ENCODE data around the gene BICD1. TPM values are rescaled to one million over a fixed set of nuclear protein-coding genes. Genes with fewer than 3 reads are reported as not detected.

Gene BICD1
- total and polyA plus RNA-seq, 2 experiments from 2014 or later = 59.3 to 83.6 TPM

- H3K36me3 ChIP-seq (ENCODE audit: insufficient read depth) = no peaks in the 10 kb centered on the region
- no peaks in the 10 kb centered on the region for H3K9me2 ChIP-seq (ENCODE audit: insufficient read depth)
- H4K20me1 ChIP-seq (replicated peaks; ENCODE audit: insufficient read depth) = no peaks in the 10 kb centered on the region; the same call in none of the 2 replicates
- Mint-ChIP-seq H3K36me3 (ENCODE audit: low read depth) (peaks cover 29% of the 10 kb centered on the region), H3K4me3 (peak overlapping the region; percentile 99), H3K27ac (no peak overlapping the region; the same call in 1 of the 2 replicates), H3K4me1 (peaks cover 33% of the 10 kb centered on the region), H3K27me3 (ENCODE audit: insufficient read depth, low read depth, poor library complexity) (peaks cover 6% of the 10 kb centered on the region), H3K9me3 (peaks cover 2% of the 10 kb centered on the region; the same call in 2 of the 3 replicates)
- H3K4me2 ChIP-seq = peak overlapping the region; percentile 96
- TF ChIP-seq ZNF331 (CRISPR knock-in tag; IDR thresholded peaks at IDR 0.05; ENCODE audit: low read depth) = no peak
- TF ChIP-seq EZH2 (IDR thresholded peaks at IDR 0.05; ENCODE audit: low read depth, unreplicated experiment) = no peak
- no peak for TF ChIP-seq REST (IDR thresholded peaks at IDR 0.05; ENCODE audit: unreplicated experiment)
- no peak for TF ChIP-seq NANOG (IDR thresholded peaks at IDR 0.05; ENCODE audit: borderline replicate concordance)
- no peak for TF ChIP-seq ETS1 (IDR thresholded peaks at IDR 0.05)
- no peak for TF ChIP-seq CREB1 (CRISPR knock-in tag; IDR thresholded peaks at IDR 0.05; ENCODE audit: low read depth)
- TF ChIP-seq JUNB (IDR thresholded peaks at IDR 0.05; ENCODE audit: unreplicated experiment) = no peak
- TF ChIP-seq EZH2phosphoT487 (IDR thresholded peaks at IDR 0.05; ENCODE audit: unreplicated experiment) = no peak
- TF ChIP-seq CTCF (conservative IDR thresholded peaks at IDR 0.05; ENCODE audit: low read depth in 2 of 2) = no peak
- TF ChIP-seq ZNF114 (CRISPR knock-in tag; IDR thresholded peaks at IDR 0.05) = no peak
- DNase-seq (ENCODE audit: low spot score) (no peak), ATAC-seq (no peak)
- H3K4me3 ChIP-seq = peak overlapping the region; percentile 95
- H3K4me1 ChIP-seq (ENCODE audit: insufficient read depth) = peaks cover 51% of the 10 kb centered on the region
- H3K27ac ChIP-seq (ENCODE audit: low read depth) = no peak overlapping the region
- H3K27me3 ChIP-seq (ENCODE audit: insufficient read depth) = no peaks in the 10 kb centered on the region
- peaks cover 70% of the 10 kb centered on the region for H3K79me2 ChIP-seq (replicated peaks; ENCODE audit: insufficient read depth)
- no peak overlapping the region for H2AFZ ChIP-seq
- H3F3A ChIP-seq (replicated peaks; ENCODE audit: low read depth) = no peaks in the 10 kb centered on the region
Observed at GRCh38 chr12:32108787-32109186, 2.1 kb downstream of the BICD1 start.
